HG03520 (cell line): ENCODE data around the gene MCCD1.

Source experiments
- ATAC-seq: cut with Tn5 transposase; IDR thresholded peaks from one replicate; pipeline ENCODE4 v1.9.1; 2021; ENCODE audit warnings: mild to moderate bottlenecking, moderate library complexity; ENCODE audit not compliant: unreplicated experiment

Gene MCCD1

DNA sequence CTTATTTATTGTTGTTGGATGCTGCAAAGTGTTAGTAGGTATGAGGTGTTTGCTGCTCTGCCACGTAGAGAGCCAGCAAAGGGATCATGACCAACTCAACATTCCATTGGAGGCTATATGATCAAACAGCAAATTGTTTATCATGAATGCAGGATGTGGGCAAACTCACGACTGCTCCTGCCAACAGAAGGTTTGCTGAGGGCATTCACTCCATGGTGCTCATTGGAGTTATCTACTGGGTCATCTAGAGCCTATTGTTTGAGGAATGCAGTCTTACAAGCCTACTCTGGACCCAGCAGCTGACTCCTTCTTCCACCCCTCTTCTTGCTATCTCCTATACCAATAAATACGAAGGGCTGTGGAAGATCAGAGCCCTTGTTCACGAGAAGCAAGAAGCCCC is 18.8 kb upstream of the MCCD1 start:
- no peak for ATAC-seq

DNA sequence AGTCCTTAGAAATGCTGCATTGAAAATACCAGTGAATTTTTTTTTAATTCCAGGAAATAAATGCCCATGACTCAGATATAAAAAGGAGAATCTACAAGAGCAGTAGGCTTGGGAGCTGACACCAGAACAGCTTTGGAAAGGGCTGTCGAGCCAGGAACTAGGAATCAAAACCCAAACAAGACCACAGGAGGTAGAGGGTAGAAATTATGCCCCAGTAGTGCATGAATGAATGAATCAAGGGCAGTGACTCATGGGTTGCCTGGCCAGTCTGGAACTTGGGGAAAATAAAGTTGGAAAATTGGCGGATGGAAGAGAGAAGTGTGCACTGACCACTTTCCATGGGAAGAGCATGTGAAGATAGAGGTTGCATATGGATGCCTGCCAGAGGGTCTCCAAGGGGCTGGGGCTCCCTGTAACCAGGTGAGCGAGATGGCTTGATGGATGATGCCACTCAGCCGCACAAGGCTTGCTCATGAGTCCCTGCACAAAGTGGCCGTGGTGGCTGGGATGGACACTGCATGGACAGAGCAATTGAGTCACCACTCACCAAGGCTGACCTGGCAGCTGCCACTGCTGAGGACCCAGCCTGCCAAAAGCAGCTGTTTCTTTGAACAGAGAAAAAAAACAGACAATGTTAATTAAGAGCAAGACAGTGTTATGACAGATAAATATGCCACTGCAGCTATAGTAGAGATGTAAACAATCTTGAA is 15.2 kb upstream of the MCCD1 start:
- no peak for ATAC-seq

DNA sequence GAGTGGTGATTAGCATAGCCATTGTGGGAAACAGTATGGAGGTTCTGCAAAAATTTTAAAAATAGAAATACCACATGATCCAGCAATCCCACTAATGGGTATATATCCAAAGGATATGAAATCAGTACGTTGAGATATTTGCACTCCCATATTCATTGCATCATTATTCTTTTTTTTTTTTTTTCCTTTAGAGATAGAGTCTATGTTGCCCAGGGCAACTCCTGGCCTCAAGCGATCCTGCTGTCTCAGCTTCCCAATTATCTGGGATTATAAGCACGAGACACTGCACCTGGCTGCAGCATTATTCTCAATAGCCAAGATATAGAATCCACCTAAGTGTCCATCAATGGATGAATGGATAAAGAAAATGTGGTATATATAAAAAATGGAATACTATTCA is 6.9 kb upstream of the MCCD1 start:
- ATAC-seq: no peak

DNA sequence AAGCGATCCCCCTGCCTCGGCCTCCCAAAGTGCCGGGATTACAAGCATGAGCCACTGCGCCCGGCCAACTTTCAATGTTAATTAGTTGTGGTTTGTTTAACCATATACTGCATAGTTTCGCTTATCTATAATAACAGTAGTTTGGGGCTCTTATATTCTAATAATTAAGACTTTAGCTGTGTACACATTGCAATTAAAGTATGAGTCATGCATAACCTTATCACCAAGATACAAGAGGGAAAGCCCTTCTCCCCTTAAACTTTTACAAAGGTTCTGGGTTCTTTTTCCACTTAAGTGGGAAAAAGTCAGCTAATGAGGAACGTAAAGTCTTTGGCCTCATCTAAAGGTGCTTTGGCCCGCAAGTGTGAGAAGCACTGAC is 3.2 kb upstream of the MCCD1 start:
- ATAC-seq: no peak

DNA sequence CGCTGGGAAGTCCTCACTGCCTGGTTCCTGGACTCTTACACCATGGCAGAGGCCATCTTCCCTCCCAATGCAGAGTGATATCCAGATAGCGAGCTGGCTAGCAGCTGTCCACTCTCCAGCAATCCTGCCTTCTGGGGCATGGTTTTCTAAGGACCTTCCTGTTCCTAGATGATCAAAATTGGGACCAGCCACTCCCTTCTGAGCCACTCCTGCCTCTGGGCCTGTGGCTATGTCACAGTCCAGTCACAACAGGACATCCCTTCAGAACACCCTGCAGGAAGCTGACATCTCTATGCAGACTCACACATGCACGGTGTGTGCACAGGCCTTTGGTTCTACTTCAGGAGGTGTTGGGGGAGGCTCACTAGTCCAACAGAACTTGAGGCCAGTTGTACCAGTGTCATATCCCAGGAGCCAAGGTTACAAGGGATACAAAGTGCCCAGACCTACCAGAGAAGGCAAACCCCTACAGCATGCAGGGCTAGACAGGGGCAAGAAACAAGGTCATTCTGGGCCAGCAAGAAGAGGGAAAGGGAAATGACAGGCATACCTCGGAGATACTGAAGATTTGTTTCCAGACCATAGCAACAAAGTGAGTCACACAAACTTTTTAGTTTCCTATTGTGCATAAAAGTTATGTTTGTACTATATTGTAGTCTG is 2.7 kb upstream of the MCCD1 start:
- no peak for ATAC-seq

DNA sequence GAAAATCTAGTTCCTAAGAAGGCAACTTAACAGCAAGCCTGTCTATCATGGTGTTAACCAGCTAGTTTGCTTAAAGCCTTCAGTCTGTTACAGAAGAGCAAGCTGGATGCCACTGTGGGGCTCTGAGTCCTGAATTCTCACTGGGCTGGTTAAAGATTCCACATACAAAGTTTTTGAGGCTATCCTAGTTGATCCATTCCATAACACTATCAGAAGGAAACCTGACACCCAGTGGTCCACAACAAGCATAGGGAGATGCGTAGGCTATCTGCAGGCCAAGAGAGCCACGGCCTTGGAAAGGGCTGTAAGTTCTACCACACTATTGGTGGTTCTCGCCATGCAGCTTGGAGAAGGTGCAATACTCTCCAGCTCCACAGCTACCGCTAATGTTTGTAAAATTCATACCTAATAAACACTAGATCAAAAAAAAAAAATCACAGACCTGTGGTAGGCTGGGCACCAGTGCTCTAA is 420 bp upstream of the MCCD1 start:
- ATAC-seq: no peak

DNA sequence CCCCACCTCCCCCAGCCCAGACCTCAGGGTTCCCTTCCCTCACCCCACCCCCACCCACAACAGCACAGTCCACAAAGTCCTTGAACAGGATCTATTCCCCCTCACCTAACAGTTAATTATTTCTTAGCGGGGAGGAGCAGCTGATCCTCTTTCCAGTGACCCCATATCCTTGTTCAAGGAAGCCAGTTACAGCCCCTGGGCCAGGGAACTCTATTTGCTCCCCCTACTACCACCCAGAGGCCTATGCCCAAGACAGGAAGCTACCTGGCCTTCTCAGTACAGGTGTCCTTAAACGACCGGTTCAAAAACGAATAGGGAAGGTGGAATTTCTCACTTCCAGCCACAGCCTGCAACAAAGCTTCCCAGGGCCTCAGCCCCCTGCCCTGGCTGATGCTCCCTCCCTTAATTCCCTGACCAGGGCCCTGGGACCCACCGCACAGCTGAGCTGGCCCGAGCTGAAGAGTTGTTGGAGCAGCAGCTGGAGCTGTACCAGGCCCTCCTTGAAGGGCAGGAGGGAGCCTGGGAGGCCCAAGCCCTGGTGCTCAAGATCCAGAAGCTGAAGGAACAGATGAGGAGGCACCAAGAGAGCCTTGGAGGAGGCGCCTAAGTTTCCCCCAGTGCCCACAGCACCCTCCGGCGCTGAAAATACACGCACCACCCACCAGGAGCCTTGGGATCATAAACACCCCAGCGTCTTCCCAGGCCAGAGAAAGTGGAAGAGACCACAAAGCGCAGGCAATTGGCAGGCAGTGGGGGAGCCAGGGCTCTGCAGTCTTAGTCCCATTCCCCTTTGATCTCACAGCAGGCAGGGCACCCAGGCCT is 778 bp downstream of the MCCD1 start:
- no peak for ATAC-seq

DNA sequence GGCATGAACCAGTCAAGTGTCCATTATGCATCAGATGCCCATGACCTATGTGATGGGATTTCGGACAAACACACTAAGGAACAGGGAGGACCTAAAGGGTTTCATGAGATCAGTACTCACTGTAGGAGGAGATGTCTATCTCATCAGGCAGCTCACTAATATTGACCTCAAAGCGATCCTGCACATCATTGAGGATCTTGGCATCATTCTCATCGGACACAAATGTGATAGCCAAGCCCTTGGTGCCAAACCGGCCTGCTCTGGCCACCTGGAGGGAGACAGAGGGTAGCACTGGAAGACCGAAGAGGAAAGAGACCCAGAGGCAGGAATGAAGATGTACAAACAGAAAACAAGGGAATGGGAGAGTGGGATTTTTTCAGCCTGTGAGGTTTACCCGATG is 1.9 kb downstream of the MCCD1 start:
- ATAC-seq: no peak

DNA sequence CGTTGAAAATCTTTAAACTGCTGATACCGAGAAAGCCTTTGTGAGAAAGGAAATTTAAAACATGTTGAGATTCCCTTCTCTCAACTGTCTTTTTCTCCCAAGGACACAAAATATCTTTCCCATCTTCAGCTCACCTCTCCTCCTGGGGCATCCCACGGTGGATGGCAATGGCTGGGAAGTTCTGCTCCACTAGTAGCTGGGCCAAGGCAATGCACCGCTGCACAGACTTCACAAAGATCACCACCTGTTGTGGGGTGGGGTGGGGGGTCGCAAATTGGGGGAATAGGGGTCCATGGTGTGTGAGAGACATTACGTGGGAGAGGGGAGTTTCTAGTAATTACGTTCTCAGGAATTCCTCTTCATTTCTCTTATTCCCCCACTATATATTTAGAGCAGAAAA is 2.4 kb downstream of the MCCD1 start:
- no peak for ATAC-seq

DNA sequence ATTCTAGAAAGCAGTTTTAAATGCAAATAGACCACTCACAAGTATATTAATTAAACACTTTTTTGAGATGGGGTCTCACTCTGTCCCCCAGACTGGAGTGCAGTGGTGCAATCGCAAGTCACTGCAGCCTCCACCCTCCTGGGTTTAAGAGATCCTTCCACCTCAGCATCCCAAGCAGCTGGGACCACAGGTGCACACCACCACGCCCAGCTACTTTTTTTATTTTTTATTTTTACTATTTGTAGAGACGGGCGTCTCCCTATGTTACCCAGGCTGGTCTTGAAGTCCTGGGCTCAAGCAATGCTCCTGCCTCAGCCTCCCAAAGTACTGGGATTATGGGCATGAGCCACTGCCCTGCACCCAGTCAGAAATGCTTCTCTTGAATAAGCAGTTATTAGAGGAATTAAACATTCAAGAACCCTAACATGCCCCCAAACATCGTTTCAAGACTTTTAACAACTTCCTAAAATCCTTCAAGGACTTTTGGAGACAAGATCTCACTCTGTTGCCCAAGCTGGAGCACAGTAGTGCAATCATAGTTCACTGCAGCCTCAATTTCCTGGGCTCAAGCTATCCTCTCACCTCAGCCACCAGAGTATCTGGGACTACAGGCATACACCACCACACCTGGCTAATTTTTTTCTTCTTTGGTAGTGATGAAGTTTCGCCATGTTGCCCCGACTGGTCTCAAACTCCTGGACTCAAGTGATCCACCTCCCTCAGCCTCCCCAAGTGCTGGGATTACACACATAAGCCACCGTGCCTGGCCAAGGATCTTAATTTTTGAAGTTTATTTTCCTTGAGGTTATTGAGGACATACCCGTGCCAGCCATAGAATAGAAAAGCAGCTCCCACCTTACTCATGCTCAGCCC is 3.2 kb downstream of the MCCD1 start:
- ATAC-seq: no peak

DNA sequence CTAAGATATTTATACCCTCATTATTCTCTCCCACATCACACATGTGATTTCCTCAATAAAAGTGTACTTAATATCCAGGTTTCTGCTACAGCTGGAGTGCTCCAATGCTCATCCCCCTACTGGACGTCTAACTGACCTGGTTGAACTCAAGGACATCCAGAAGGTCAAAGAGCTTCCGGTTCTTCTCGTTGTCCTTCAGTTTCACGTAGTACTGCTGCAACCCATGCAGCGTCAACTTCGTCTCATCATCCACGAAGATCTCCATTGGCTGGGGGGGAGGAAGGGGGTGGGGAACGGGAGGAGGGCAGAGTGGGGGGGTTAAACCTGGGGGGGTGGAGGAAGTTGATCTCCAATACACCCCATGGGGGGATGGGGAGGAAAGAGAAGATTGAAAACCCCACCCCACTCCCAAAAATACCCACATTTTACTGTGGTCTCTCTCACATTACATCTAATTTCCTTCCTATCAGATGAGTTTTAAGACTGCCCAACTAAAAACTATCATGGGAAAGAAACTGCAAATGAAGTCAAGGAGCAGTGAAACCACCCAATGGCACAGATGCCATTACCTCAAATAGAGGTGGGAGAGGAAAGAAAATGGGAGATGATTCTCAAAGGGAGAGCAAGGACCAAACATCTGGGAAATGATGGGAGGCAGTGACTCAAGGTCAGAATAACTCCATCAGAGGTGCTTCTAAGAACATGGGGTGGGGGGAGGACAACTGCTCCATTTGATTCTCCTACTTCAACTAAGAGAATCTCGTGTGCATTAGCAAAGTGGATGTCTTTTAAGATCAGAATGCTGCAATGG is 4.1 kb downstream of the MCCD1 start:
- ATAC-seq: no peak

DNA sequence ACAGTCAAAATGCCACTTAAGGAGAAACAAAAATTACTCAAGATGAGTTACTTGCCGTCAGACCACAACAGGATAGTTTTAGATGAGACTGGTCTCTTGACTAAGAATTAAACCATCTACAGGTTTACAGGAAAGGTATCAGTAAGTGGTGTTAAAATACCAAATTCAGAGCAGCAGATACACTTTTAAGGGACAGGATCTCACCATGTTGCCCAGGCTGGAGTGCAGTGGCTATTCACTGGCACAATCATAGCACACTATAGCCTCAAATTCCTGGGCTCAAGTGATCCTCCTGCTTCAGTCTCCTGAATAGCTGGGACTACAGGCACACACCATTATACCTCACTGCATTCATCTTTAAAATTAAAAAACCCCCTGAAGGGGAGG is 4.7 kb downstream of the MCCD1 start:
- no peak for ATAC-seq

DNA sequence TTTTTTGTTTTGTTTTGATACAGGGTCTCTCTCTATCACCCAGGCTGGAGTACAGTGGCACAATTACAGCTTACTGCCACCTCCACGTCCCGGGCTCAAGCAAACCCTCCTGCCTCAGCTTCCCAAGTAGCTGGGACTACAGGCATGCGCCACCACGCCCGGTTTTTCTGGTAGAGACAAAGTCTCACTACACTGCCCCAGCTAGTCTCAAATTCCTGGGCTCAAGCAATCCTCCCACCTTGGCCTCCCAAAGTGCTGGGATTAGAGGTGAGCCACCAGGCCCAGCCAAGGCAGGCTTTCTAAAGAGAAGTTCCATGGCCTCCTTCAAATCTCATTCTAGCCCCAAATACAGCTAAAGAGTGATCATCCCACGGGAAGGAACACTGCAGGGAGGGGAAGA is 5.2 kb downstream of the MCCD1 start:
- no peak for ATAC-seq

DNA sequence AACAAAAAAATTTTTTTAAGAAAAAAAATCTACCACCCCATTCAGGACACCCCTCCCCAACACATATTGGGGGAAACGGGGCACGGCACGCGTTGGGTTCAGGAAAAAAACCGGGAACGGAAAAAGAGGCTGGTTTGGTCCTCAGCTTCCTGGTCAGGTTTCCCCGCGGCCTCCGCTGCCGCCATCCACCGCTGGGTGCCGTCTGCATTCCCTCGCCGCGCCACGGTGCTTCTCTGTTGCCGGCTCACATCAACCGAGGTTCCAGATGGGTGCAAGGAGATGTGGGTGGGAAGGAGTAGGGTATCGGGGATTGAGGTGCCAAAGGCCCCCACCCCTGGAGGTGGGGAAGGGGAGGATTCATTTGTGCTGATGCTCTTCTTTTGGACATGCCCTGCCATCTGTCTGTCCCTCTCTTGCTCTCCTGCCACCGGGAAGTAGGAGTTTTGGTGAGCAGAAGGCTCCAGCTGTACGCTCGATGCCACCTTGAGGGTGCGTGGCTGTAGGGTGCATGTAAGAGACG is 5.8 kb downstream of the MCCD1 start:
- no peak for ATAC-seq

DNA sequence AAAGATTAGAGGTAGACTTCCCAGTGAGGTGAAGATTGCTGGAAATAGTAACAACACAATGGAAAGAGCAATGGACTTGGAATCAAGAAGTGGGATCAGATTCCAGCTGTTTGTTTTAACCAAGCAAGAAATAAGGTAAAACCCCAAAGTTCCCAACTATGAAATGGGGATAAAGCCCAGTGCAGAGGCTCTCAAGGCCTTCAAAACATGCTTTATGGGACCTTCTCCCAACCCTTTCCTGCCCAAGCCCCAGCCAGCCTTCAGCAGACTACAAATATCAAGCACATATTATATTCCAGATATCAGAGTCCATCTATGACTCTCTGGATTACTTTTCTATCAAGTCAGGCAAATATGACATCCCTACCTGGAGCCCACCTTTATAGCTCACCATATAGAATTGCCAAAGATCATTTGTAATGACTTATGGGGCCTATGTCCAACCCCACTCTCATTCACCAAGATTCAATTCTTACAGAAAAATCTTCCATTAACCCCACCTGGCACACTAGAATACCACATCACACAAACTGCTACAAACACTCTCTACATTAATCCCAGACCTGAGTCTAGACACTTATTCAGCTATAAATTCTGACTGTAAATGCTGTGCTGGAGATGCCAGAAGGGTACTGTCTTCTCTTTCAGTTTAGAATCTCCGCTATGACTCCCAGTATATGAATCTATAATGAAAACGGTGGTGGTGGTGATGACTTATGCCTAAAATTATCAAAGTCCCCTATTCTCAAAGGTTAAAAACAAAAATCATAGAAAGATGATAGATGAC is 7.0 kb downstream of the MCCD1 start:
- ATAC-seq: no peak

DNA sequence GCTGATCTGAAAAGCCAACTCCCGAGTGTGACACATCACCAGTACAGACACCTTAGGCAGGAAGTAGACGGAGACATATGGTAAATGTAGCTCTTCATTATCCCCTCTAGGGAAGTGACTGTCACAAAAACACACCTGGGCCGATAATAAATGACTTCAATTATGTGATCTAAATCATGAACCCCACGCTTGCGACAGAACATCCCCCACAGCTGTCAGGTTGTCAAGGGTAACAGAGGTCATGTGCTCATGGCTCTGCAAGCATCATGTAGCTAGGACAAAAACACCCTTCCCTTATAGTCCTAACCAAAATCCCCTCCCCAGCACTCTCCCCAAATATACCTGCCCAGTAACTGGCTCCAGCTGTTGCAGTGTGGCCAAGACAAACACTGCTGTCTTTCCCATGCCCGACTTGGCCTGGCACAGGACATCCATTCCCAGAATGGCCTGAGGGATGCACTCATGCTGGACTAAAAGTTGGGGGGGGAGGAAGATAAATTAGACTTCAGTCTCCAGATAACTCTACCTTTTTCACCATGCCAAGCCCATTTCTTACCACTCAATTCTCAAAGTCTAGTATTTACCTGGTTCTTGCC is 10.1 kb downstream of the MCCD1 start:
- ATAC-seq: no peak

DNA sequence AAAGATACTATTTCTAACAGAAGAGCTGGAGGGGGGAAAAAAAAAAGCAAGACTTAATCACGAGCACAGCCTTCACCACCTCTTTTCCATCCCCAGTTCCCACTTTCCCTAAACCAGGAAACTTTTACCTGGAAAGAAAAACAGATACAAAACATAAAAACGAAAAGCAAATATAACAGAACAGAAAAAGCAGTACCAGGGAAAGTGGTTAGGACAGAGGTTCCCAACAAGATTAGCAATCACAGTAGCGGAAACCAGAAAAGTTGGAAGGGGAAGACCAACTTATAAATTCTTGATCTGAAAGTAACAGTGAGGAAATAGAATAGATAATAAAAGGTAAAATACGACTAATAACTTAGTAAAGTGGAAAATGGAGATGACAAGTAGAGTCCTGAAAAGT is 11.9 kb downstream of the MCCD1 start:
- ATAC-seq: no peak

DNA sequence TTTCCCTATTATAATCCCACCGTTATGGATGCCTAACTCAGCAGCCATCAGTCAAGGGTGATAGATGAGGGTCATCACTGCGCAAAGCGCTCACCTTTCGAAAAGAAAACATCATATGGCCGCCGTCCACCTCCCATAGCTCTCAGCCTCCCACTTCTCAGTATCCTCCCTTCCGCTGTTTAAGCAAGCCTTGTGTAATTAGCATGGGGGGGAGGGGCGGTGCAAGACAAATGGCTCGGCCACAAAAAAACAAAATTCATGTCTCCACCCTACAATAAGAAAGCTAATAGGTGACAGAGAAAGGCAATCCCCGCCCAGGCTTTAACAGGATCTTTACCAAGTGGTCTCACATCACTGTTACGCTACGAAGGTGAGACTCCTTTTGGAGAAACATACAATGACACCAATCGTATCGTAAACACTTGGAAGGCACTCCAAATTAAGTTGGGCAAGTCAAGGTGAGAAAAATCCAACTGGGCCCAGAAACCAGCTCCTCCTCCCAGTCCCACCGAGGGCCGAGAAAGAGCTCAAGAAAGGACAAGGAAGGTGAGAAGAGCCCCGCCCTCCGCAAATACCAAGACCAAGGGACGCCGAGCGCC is 12.4 kb downstream of the MCCD1 start:
- ATAC-seq: peak; percentile 5
